B cell (primary cell): Measurements from ENCODE around the gene MSH6. TPM values are rescaled to one million over a fixed set of nuclear protein-coding genes. Genes with fewer than 3 reads are reported as not detected.
A peak's percentile ranks its signal among the peaks of the same experiment; 100 is the strongest.

Experiments used
- ATAC-seq: fragments of 200-7000 bp; cut with Tn5 transposase; one replicate; pipeline ENCODE4 v1.10.0; 2021; ENCODE audit warnings: low read depth, mild to moderate bottlenecking, moderate number of reproducible peaks, moderate library complexity
- CTCF ChIA-PET: fragments of 350-600 bp; sonication (Branson Sonifier 250); formaldehyde crosslinking; loops from one replicate; lab custom pipeline; 2021; ENCODE audit warnings: antibody characterized with exemption, inconsistent platforms; lab: Charles Lee
- POLR2A ChIA-PET: fragments of 350-600 bp; sonication (Branson Sonifier 250); formaldehyde crosslinking; loops from one replicate; lab custom pipeline; 2021; ENCODE audit warnings: antibody characterized with exemption; lab: Charles Lee
- DNase-seq: peaks from one replicate; pipeline ENCODE4 v3.0.0; 2013
- H2AFZ ChIP-seq: 2 replicates; pipeline ENCODE4 v1.6.1; 2012; ENCODE audit warnings: mild to moderate bottlenecking, low read depth, low read length; ENCODE audit not compliant: insufficient read depth, poor library complexity, severe bottlenecking
- H3K27ac ChIP-seq, 2 donors: 1 replicate in 1 of 2; 2 replicates in 1 of 2; pipeline ENCODE4 v1.5.1; 2012 to 2013; ENCODE audit warnings: low read length in 2 of 2, mild to moderate bottlenecking in 2 of 2, moderate library complexity in 1 of 2
- H3K27me3 ChIP-seq, 4 experiments: fragments of 200-600 bp in 1 of 4; sonication (generic) in 1 of 4; replicated peaks in 1 of 4; 1 replicate in 2 of 4; 2 replicates in 2 of 4; pipeline versions ENCODE4 v1.6.1 to v1.7.0; 2013 to 2016; ENCODE audit warnings: low read length in 3 of 4, mild to moderate bottlenecking in 2 of 4, mixed read lengths in 1 of 4, moderate library complexity in 1 of 4; ENCODE audit not compliant: insufficient read depth in 4 of 4, control insufficient read depth in 3 of 4; ENCODE audit errors: control extremely low read depth in 1 of 4
- H3K36me3 ChIP-seq, 2 experiments: replicated peaks in 1 of 2; 1 replicate in 1 of 2; 2 replicates in 1 of 2; pipeline versions ENCODE4 v1.6.1 to v1.7.1; 2013; ENCODE audit warnings: low read length in 1 of 2; ENCODE audit not compliant: insufficient read depth in 2 of 2, control insufficient read depth in 1 of 2; ENCODE audit errors: control extremely low read depth in 1 of 2, extremely low read depth in 1 of 2
- H3K4me1 ChIP-seq, 2 donors: fragments of 200-600 bp in 1 of 2; sonication (generic) in 1 of 2; 1 replicate in 1 of 2; 2 replicates in 1 of 2; pipeline versions ENCODE4 v1.5.1 to v1.6.1; 2013 to 2017; ENCODE audit warnings: low read length in 2 of 2; ENCODE audit not compliant: control insufficient read depth in 2 of 2, insufficient read depth in 2 of 2
- H3K4me2 ChIP-seq: replicated peaks from 2 replicates; pipeline ENCODE3; 2012; ENCODE audit warnings: mild to moderate bottlenecking, low read depth, low read length; ENCODE audit not compliant: poor library complexity, severe bottlenecking
- H3K4me3 ChIP-seq, 5 experiments: fragments of 200-600 bp in 1 of 5; sonication (generic) in 1 of 5; 1 replicate in 3 of 5; 2 replicates in 2 of 5; pipeline versions ENCODE4 v1.5.1 to v1.7.0; 2011 to 2016; ENCODE audit warnings: low read length in 4 of 5, mild to moderate bottlenecking in 4 of 5, low read depth in 2 of 5, control low read depth in 1 of 5, moderate library complexity in 1 of 5; ENCODE audit not compliant: insufficient read depth in 1 of 5; ENCODE audit errors: control extremely low read depth in 1 of 5, extremely low read depth in 1 of 5
- H3K79me2 ChIP-seq: fragments of 200-600 bp; sonication (generic); one replicate; pipeline ENCODE4 v1.6.0; 2016; ENCODE audit warnings: low read length; ENCODE audit not compliant: control insufficient read depth, insufficient read depth
- H3K9ac ChIP-seq: fragments of 200-600 bp; sonication (generic); 2 replicates; pipeline ENCODE4 v1.6.1; 2017; ENCODE audit warnings: mild to moderate bottlenecking, low read length, moderate library complexity
- H3K9me3 ChIP-seq, 3 donors: one replicate each; pipeline versions ENCODE4 v1.6.1 to v1.7.1; 2013; ENCODE audit warnings: low read length in 2 of 3; ENCODE audit not compliant: control insufficient read depth in 2 of 3, insufficient read depth in 1 of 3; ENCODE audit errors: control extremely low read depth in 1 of 3
- H4K20me1 ChIP-seq: 2 replicates; pipeline ENCODE4 v1.6.0; 2012; ENCODE audit warnings: mild to moderate bottlenecking, low read length; ENCODE audit not compliant: insufficient read depth, control insufficient read depth, poor library complexity, severe bottlenecking
- H3K27ac Mint-ChIP-seq: one replicate; pipeline ENCODE4 v1.8.0; 2021; ENCODE audit warnings: mixed read lengths
- H3K27me3 Mint-ChIP-seq: one replicate; pipeline ENCODE4 v1.8.0; 2021; ENCODE audit warnings: mixed read lengths
- H3K4me1 Mint-ChIP-seq: one replicate; pipeline ENCODE4 v1.8.0; 2021; ENCODE audit warnings: mixed read lengths
- H3K4me3 Mint-ChIP-seq: one replicate; pipeline ENCODE4 v1.8.0; 2021; ENCODE audit warnings: mixed read lengths
- H3K9me3 Mint-ChIP-seq: one replicate; pipeline ENCODE4 v1.8.0; 2022; ENCODE audit warnings: mixed read lengths; ENCODE audit not compliant: insufficient read depth
- CTCF ChIP-seq: fragments of 200-600 bp; IDR thresholded peaks from one replicate; pipeline ENCODE4 v1.8.0; 2022; ENCODE audit warnings: antibody characterized with exemption, mild to moderate bottlenecking
- EZH2 ChIP-seq: IDR thresholded peaks from 2 replicates; pipeline ENCODE4 v1.6.1; 2012; ENCODE audit warnings: borderline replicate concordance, low read depth, mild to moderate bottlenecking, moderate library complexity, low read length; ENCODE audit not compliant: insufficient read depth, poor library complexity, severe bottlenecking
- WGBS: methylation state at CpG from one replicate; pipeline ENCODE4 v1.1.5; 2013; ENCODE audit warnings: missing lambda C conversion rate; ENCODE audit not compliant: insufficient coverage; 5-methylcytosine and 5-hydroxymethylcytosine counted together
- intact Hi-C: fragments of 100-400 bp; cut with micrococcal nuclease; formaldehyde crosslinking; loops from one replicate; pipeline ENCODE4 v1.10.0; 2022
- polyA plus RNA-seq: library from polyadenylated mRNA; depleted of rRNA; stranded (reverse); fragments of >200 nt; gene quantifications from 2 replicates; pipeline ENCODE4 v1.2.3, GENCODE V29; 2012
- total RNA-seq, 2 donors: library from RNA; stranded (reverse); fragments of 120-200 nt in 1 of 2; gene quantifications; 1 replicate in 1 of 2; 2 replicates in 1 of 2; pipeline versions ENCODE4 v1.2.3 to v1.2.4, GENCODE V29; 2013 to 2022

Gene MSH6
- total and polyA plus RNA-seq, 2 donors (not counting 1 experiment from before 2014, with no cell fraction given) = 6.8 to 43.9 TPM

- 63% methylated on average over 26 of the region's 28 CpGs for WGBS
- H2AFZ ChIP-seq = peak overlapping the region; percentile 97
- TF ChIP-seq CTCF (no peak), EZH2 (no peak)
- peaks cover 36% of the 10 kb centered on the region for H4K20me1 ChIP-seq
- no peak overlapping the region for H3K27ac Mint-ChIP-seq
- CTCF ChIA-PET = interaction anchor here (1.0 to 5.0 kb wide), 2 partner anchors 17 to 19 kb away, joined by 3 to 25 read pairs; no protein-coding TSS in a partner anchor
- peak overlapping the region; percentile 97 for H3K4me2 ChIP-seq
- H3K4me1 ChIP-seq = peaks cover 14 to 26% of the 10 kb centered on the region in 2 donors
- peak overlapping the region; percentile 97 for H3K9ac ChIP-seq
- POLR2A ChIA-PET = interaction anchor here (0.6 kb wide), 1 partner anchor 126 kb away, joined by 3 read pairs; no protein-coding TSS in a partner anchor
- H3K9me3 Mint-ChIP-seq = no peaks in the 10 kb centered on the region
- intact Hi-C loops = loop anchor here (10.0 kb wide), 1 partner anchor 870 kb away; the partner anchor contains the start of gene MCFD2
- H3K27me3 Mint-ChIP-seq = no peaks in the 10 kb centered on the region
- DNase-seq (no peak), ATAC-seq (no peak)
- peaks cover 0 to 11% (median 0%) of the 10 kb centered on the region in 3 donors for H3K9me3 ChIP-seq
- H3K4me3 Mint-ChIP-seq = peak overlapping the region; percentile 95
- H3K79me2 ChIP-seq = peaks cover 51% of the 10 kb centered on the region
- no peaks in the 10 kb centered on the region for H3K36me3 ChIP-seq
- no peaks in the 10 kb centered on the region for H3K27me3 ChIP-seq
- H3K4me1 Mint-ChIP-seq = peaks cover 18% of the 10 kb centered on the region
- peak overlapping the region; percentile 49 to 74 for H3K27ac ChIP-seq
- H3K4me3 ChIP-seq = peak overlapping the region; percentile 52 to 98 (median 94)
Measured at GRCh38 chr2:47784352-47784851, 1.5 kb downstream of the MSH6 start.

- intact Hi-C loops = loop anchor here (10.0 kb wide), 1 partner anchor 871 kb away; the partner anchor contains the start of gene MCFD2
- no peaks in the 10 kb centered on the region for H3K27me3 Mint-ChIP-seq
- ATAC-seq = no peak
- Histone ChIP-seq H2AFZ (no peak overlapping the region), H3K4me3 (no peak overlapping the region), H3K9me3 (peaks cover 0 to 11% (median 0%) of the 10 kb centered on the region in 3 donors), H3K27ac (no peak overlapping the region), H4K20me1 (peaks cover 52% of the 10 kb centered on the region), H3K36me3 (no peaks in the 10 kb centered on the region), H3K4me1 (peaks cover 14 to 26% of the 10 kb centered on the region in 2 donors), H3K27me3 (no peaks in the 10 kb centered on the region), H3K9ac (no peak overlapping the region), H3K4me2 (no peak overlapping the region), H3K79me2 (peaks cover 67% of the 10 kb centered on the region)
- H3K4me1 Mint-ChIP-seq = peaks cover 21% of the 10 kb centered on the region
- POLR2A ChIA-PET = no interaction called here
- TF ChIP-seq CTCF (no peak), EZH2 (no peak)
- H3K9me3 Mint-ChIP-seq = no peaks in the 10 kb centered on the region
- H3K4me3 Mint-ChIP-seq = peak overlapping the region; percentile 44
- no peak for DNase-seq
- CTCF ChIA-PET = interaction anchor here (1.0 kb wide), 1 partner anchor 18 kb away, joined by 5 read pairs; no protein-coding TSS in a partner anchor
- WGBS = 40% methylated on average over 5 of the region's 7 CpGs
- H3K27ac Mint-ChIP-seq = peak overlapping the region; percentile 4
Measured at GRCh38 chr2:47785986-47786385, 3.0 kb downstream of the MSH6 start.
